Adrenal gland (tissue), 5 donors: ENCODE data around the gene MYO18B.

Experiments used
- POLR2A ChIP-seq, 2 donors: fragments of 450-650 bp; IDR thresholded peaks; one replicate each; pipeline ENCODE4 v1.6.1; 2017; ENCODE audit warnings: antibody characterized with exemption in 2 of 2, mild to moderate bottlenecking in 2 of 2, moderate library complexity in 1 of 2
- TF ChIP-seq, protein P1 (sequence below), 6 experiments: fragments of 450-650 bp in 4 of 6; fragments of 200-600 bp in 2 of 6; sonication (generic) in 1 of 6; IDR thresholded peaks; 1 replicate in 5 of 6; 2 replicates in 1 of 6; pipeline versions ENCODE4 v1.5.1 to v1.8.0; 2016 to 2021; ENCODE audit warnings: antibody characterized with exemption in 6 of 6, mild to moderate bottlenecking in 2 of 6, moderate library complexity in 1 of 6
- donor health status: DM: no; HTN: no; CAD: no.

DNA sequence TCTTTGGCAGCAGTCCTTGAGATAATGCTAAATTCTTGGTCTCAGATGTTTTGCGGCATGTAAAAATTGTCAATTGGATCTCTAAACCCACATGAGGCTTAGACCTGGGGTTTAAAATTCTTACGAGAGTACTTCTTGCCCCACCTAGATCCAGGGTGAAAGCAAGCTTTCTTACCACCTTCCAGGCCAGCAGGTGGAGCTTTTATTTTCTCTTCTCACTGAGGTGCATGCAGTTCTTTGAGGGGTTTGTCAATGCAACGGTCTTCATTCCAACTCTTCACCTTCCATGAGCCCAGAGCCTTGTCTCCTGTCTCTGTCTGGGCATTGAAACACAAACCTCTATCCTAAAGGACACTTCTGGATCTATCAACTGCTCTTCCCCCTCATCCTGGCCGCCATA lies 154.1 kb downstream of the MYO18B start:
- TF ChIP-seq, protein P1, sequence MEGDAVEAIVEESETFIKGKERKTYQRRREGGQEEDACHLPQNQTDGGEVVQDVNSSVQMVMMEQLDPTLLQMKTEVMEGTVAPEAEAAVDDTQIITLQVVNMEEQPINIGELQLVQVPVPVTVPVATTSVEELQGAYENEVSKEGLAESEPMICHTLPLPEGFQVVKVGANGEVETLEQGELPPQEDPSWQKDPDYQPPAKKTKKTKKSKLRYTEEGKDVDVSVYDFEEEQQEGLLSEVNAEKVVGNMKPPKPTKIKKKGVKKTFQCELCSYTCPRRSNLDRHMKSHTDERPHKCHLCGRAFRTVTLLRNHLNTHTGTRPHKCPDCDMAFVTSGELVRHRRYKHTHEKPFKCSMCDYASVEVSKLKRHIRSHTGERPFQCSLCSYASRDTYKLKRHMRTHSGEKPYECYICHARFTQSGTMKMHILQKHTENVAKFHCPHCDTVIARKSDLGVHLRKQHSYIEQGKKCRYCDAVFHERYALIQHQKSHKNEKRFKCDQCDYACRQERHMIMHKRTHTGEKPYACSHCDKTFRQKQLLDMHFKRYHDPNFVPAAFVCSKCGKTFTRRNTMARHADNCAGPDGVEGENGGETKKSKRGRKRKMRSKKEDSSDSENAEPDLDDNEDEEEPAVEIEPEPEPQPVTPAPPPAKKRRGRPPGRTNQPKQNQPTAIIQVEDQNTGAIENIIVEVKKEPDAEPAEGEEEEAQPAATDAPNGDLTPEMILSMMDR (IDR thresholded peaks at IDR 0.05), result no peak
- no peak for TF ChIP-seq POLR2A (IDR thresholded peaks at IDR 0.05)
